Measurements from ENCODE around the gene RAB8B.

Gene RAB8B

GRCh38 chr15:63185206-63185605, 4.2 kb upstream of the RAB8B start (continued):
- no peak for TF ChIP-seq ZNF398 (tag by site-specific recombination; IDR thresholded peaks at IDR 0.05)

GRCh38 chr15:63186065-63186464, 3.3 kb upstream of the RAB8B start:
- ChIA-PET POLR2A (no interaction called here), CTCF (no interaction called here)
- H3K27ac ChIP-seq (ENCODE audit: extremely low read depth, low read depth, low read length): no peak overlapping the region
- no peak overlapping the region for H3K4me3 ChIP-seq (ENCODE audit: low read depth, low read length)
- H3K9me3 ChIP-seq (ENCODE audit: control insufficient read depth, insufficient read depth, low read depth, low read length): no peaks in the 10 kb centered on the region
- H3K36me3 ChIP-seq (ENCODE audit: control insufficient read depth in 2 of 2, insufficient read depth in 1 of 2, low read length in 2 of 2): no peaks in the 10 kb centered on the region
- TF ChIP-seq PBX3 (CRISPR knock-in tag; IDR thresholded peaks at IDR 0.05): no peak
- TF ChIP-seq ZNF175 (tag by site-specific recombination; IDR thresholded peaks at IDR 0.05): no peak
- TF ChIP-seq ZNF585B (tag by site-specific recombination; IDR thresholded peaks at IDR 0.05): no peak
- no peak for TF ChIP-seq ZNF354C (tag by site-specific recombination; IDR thresholded peaks at IDR 0.05; ENCODE audit: borderline replicate concordance, low read depth)
- TF ChIP-seq TSHZ1 (tag by site-specific recombination; IDR thresholded peaks at IDR 0.05; ENCODE audit: borderline replicate concordance): no peak
- TF ChIP-seq ZNF112 (tag by site-specific recombination; IDR thresholded peaks at IDR 0.05): no peak
- TF ChIP-seq ZNF654 (tag by site-specific recombination; IDR thresholded peaks at IDR 0.05; ENCODE audit: low read depth): no peak
- TF ChIP-seq ZNF404 (tag by site-specific recombination; IDR thresholded peaks at IDR 0.05): no peak
- TF ChIP-seq ZNF155 (tag by site-specific recombination; IDR thresholded peaks at IDR 0.05): no peak
- TF ChIP-seq ZNF580 (tag by site-specific recombination; IDR thresholded peaks at IDR 0.05): no peak
- TF ChIP-seq TCF7L2 (IDR thresholded peaks at IDR 0.05; ENCODE audit: borderline replicate concordance, low read depth, low read length): no peak
- no peak for TF ChIP-seq MYNN (tag by site-specific recombination; IDR thresholded peaks at IDR 0.05; ENCODE audit: borderline replicate concordance)
- TF ChIP-seq ZNF544 (tag by site-specific recombination; IDR thresholded peaks at IDR 0.05): no peak
- no peaks in the 10 kb centered on the region for H3K4me1 ChIP-seq (ENCODE audit: control insufficient read depth, insufficient read depth, low read length)

- Histone ChIP-seq H3K36me3 (ENCODE audit: control insufficient read depth in 2 of 2, insufficient read depth in 1 of 2, low read length in 2 of 2) (no peaks in the 10 kb centered on the region), H3K9me3 (ENCODE audit: control insufficient read depth, insufficient read depth, low read depth, low read length) (no peaks in the 10 kb centered on the region), H3K4me3 (ENCODE audit: low read depth, low read length) (no peak overlapping the region), H3K4me1 (ENCODE audit: control insufficient read depth, insufficient read depth, low read length) (no peaks in the 10 kb centered on the region), H3K27ac (ENCODE audit: extremely low read depth, low read depth, low read length) (no peak overlapping the region)
- ChIA-PET POLR2A (no interaction called here), CTCF (no interaction called here)
- TF ChIP-seq FEZF1 (tag by site-specific recombination; IDR thresholded peaks at IDR 0.05) (no peak), PRDM10 (tag by site-specific recombination; IDR thresholded peaks at IDR 0.05) (peak; percentile 74), ZNF302 (tag by site-specific recombination; IDR thresholded peaks at IDR 0.05; ENCODE audit: low read depth) (no peak)
Measured at GRCh38 chr15:63187589-63188226, 1.7 kb upstream of the RAB8B start.
